ENCODE data around the gene TSC22D2.

DNA sequence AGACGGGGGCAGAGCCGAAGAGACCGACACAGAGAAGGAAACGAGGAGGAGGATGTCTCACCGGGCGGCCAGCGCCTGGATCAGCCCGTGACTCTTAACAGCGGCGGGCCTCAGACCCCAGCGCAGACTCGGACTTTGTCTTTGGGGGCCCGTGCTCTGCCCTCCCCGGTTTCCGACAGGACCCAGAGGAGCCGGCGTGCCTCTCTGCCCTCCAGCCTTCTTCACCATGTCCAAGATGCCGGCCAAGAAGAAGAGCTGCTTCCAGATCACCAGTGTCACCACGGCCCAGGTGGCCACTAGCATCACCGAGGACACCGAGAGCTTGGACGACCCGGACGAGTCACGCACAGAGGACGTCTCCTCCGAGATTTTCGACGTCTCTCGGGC is 1.0 kb downstream of the TSC22D2 start:
- TF ChIP-seq EZH2phosphoT487 (conservative IDR thresholded peaks at IDR 0.05; ENCODE audit: low read length) = no peak
- TF ChIP-seq, protein P1, sequence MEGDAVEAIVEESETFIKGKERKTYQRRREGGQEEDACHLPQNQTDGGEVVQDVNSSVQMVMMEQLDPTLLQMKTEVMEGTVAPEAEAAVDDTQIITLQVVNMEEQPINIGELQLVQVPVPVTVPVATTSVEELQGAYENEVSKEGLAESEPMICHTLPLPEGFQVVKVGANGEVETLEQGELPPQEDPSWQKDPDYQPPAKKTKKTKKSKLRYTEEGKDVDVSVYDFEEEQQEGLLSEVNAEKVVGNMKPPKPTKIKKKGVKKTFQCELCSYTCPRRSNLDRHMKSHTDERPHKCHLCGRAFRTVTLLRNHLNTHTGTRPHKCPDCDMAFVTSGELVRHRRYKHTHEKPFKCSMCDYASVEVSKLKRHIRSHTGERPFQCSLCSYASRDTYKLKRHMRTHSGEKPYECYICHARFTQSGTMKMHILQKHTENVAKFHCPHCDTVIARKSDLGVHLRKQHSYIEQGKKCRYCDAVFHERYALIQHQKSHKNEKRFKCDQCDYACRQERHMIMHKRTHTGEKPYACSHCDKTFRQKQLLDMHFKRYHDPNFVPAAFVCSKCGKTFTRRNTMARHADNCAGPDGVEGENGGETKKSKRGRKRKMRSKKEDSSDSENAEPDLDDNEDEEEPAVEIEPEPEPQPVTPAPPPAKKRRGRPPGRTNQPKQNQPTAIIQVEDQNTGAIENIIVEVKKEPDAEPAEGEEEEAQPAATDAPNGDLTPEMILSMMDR (IDR thresholded peaks at IDR 0.05; ENCODE audit: insufficient read depth, low read length, poor library complexity, severe bottlenecking) = no peak
